Astrocyte of the spinal cord (primary cell): ENCODE measurements around the gene ZIC4.

ENCODE experiments used
- DNase-seq: peaks from one replicate; pipeline ENCODE4 v3.0.0; 2011; ENCODE audit warnings: low read depth, low spot score
- H3K4me3 ChIP-seq: 2 replicates; pipeline ENCODE4 v1.5.1; 2011; ENCODE audit warnings: low read depth, mild to moderate bottlenecking, low read length, moderate library complexity
- CTCF ChIP-seq: IDR thresholded peaks from 2 replicates; pipeline ENCODE4 v1.5.1; 2012; ENCODE audit warnings: low read depth, mild to moderate bottlenecking, low read length, inconsistent platforms
- in situ Hi-C: cut with HindIII; loops from 2 replicates; pipeline ENCODE4 v1.10.0; 2017; ENCODE audit warnings: low sequenced_read_pairs

The ZIC4 gene

GRCh38 chr3:147371771-147372340 lies 34.5 kb downstream of the ZIC4 start:
- DNase-seq = no peak
- no peak overlapping the region for H3K4me3 ChIP-seq
- TF ChIP-seq CTCF = no peak
- in situ Hi-C loops = no loop called here

- TF ChIP-seq CTCF = no peak
- DNase-seq = no peak
- H3K4me3 ChIP-seq = no peak overlapping the region
- in situ Hi-C loops = no loop called here
Measured at GRCh38 chr3:147371140-147371539, 35.2 kb downstream of the ZIC4 start.

GRCh38 chr3:147370349-147370748 lies 36.0 kb downstream of the ZIC4 start:
- in situ Hi-C loops = no loop called here
- DNase-seq = peak; percentile 63
- H3K4me3 ChIP-seq = peak overlapping the region; percentile 53
- no peak for TF ChIP-seq CTCF

- no peak for TF ChIP-seq CTCF
- in situ Hi-C loops = no loop called here
- H3K4me3 ChIP-seq = peak overlapping the region; percentile 53
- DNase-seq = peak; percentile 72
Measured at GRCh38 chr3:147369661-147370123, 36.7 kb downstream of the ZIC4 start.

- TF ChIP-seq CTCF = no peak
- peak overlapping the region; percentile 53 for H3K4me3 ChIP-seq
- in situ Hi-C loops = no loop called here
- DNase-seq = no peak
Measured at GRCh38 chr3:147369231-147369630, 37.1 kb downstream of the ZIC4 start.

GRCh38 chr3:147368561-147369221 lies 37.7 kb downstream of the ZIC4 start:
- DNase-seq = no peak
- in situ Hi-C loops = no loop called here
- no peak for TF ChIP-seq CTCF
- peak overlapping the region; percentile 53 for H3K4me3 ChIP-seq
